Hepatocyte (in vitro differentiated cells): ENCODE results near the gene SEMA6A. TPM values are rescaled to one million over a fixed set of nuclear protein-coding genes. Genes with fewer than 3 reads are reported as not detected.

Experiments
- DNase-seq: peaks from one replicate; pipeline ENCODE4 v3.0.0-alpha.2; 2016; ENCODE audit warnings: low spot score
- H2AFZ ChIP-seq: fragments of 200-600 bp; sonication (generic); 2 replicates; pipeline ENCODE4 v1.6.0; 2016; ENCODE audit warnings: antibody characterized with exemption, mild to moderate bottlenecking
- H3K27ac ChIP-seq: fragments of 200-600 bp; sonication (generic); 2 replicates; pipeline ENCODE4 v1.5.1; 2016; ENCODE audit warnings: mild to moderate bottlenecking
- H3K27me3 ChIP-seq: fragments of 200-600 bp; sonication (generic); 2 replicates; pipeline ENCODE4 v1.6.1; 2016
- H3K36me3 ChIP-seq: fragments of 200-600 bp; sonication (generic); replicated peaks from 2 replicates; pipeline ENCODE4 v1.5.1; 2016; ENCODE audit warnings: low read depth; ENCODE audit not compliant: insufficient read depth
- H3K4me1 ChIP-seq: fragments of 200-600 bp; sonication (generic); 2 replicates; pipeline ENCODE4 v1.5.1; 2016; ENCODE audit warnings: mild to moderate bottlenecking, moderate library complexity; ENCODE audit not compliant: insufficient read depth
- H3K4me2 ChIP-seq: fragments of 200-600 bp; sonication (generic); 2 replicates; pipeline ENCODE4 v1.6.0; 2016
- H3K4me3 ChIP-seq: fragments of 200-600 bp; sonication (generic); 2 replicates; pipeline ENCODE4 v1.5.1; 2016; ENCODE audit warnings: mild to moderate bottlenecking
- H3K79me2 ChIP-seq: fragments of 200-600 bp; sonication (generic); 2 replicates; pipeline ENCODE4 v1.6.0; 2017; ENCODE audit warnings: mild to moderate bottlenecking
- H3K9me2 ChIP-seq: fragments of 200-600 bp; sonication (generic); replicated peaks from 2 replicates; pipeline ENCODE4 v1.6.0; 2017; ENCODE audit warnings: mild to moderate bottlenecking; ENCODE audit not compliant: insufficient read depth
- H3K9me3 ChIP-seq: fragments of 200-600 bp; sonication (generic); 2 replicates; pipeline ENCODE4 v1.5.1; 2016; ENCODE audit warnings: low read depth, mild to moderate bottlenecking
- H4K20me1 ChIP-seq: fragments of 200-600 bp; sonication (generic); 2 replicates; pipeline ENCODE4 v1.6.0; 2016; ENCODE audit warnings: mild to moderate bottlenecking; ENCODE audit not compliant: insufficient read depth, poor library complexity, severe bottlenecking
- CTCF ChIP-seq: fragments of 200-600 bp; sonication (generic); IDR thresholded peaks from 2 replicates; pipeline ENCODE4 v1.5.1; 2016; ENCODE audit warnings: antibody characterized with exemption, mild to moderate bottlenecking; ENCODE audit not compliant: poor library complexity
- EZH2 ChIP-seq: fragments of 200-600 bp; sonication (generic); IDR thresholded peaks from 2 replicates; pipeline ENCODE4 v1.6.1; 2016; ENCODE audit warnings: antibody characterized with exemption, mild to moderate bottlenecking, borderline replicate concordance
- EZH2phosphoT487 ChIP-seq: fragments of 200-600 bp; sonication (generic); IDR thresholded peaks from one replicate; pipeline ENCODE4 v1.6.1; 2018; ENCODE audit warnings: antibody characterized with exemption, mild to moderate bottlenecking, low read depth, moderate library complexity; ENCODE audit not compliant: unreplicated experiment, severe bottlenecking
- WGBS: methylation state at CpG from one replicate; pipeline ENCODE4 v1.1.6; 2016; ENCODE audit warnings: low lambda C conversion rate; ENCODE audit errors: missing lambda C conversion rate; 5-methylcytosine and 5-hydroxymethylcytosine counted together
- polyA plus RNA-seq: library from polyadenylated mRNA; unstranded; fragments of >200 nt; fragmentation: Nextera tagmentation; extraction: Ambion mirVana; gene quantifications from 2 replicates; pipeline ENCODE4 v1.2.1, GENCODE V29; 2016
- total RNA-seq: library from RNA; depleted of rRNA; stranded (reverse); fragments of >200 nt; gene quantifications from 2 replicates; pipeline ENCODE4 v1.2.3, GENCODE V29; 2014

Gene SEMA6A
- total and polyA plus RNA-seq, 2 experiments from 2014 or later, result 38.2 to 68.6 TPM

- Histone ChIP-seq H2AFZ (no peak overlapping the region), H3K27me3 (no peaks in the 10 kb centered on the region), H3K9me2 (no peaks in the 10 kb centered on the region), H3K36me3 (no peaks in the 10 kb centered on the region), H3K4me2 (no peak overlapping the region), H3K27ac (no peak overlapping the region), H3K4me3 (no peak overlapping the region), H3K4me1 (no peaks in the 10 kb centered on the region), H4K20me1 (no peaks in the 10 kb centered on the region), H3K9me3 (no peaks in the 10 kb centered on the region), H3K79me2 (no peaks in the 10 kb centered on the region)
- no peak for DNase-seq
- TF ChIP-seq EZH2 (no peak), EZH2phosphoT487 (no peak), CTCF (no peak)
Measured at GRCh38 chr5:116437922-116438578, 136.6 kb downstream of the SEMA6A start.

GRCh38 chr5:116437351-116437705 is 137.3 kb downstream of the SEMA6A start:
- H3K4me2 ChIP-seq, result no peak overlapping the region
- no peaks in the 10 kb centered on the region for H3K9me3 ChIP-seq
- no peak overlapping the region for H2AFZ ChIP-seq
- no peak overlapping the region for H3K4me3 ChIP-seq
- H3K4me1 ChIP-seq, result no peaks in the 10 kb centered on the region
- no peaks in the 10 kb centered on the region for H3K9me2 ChIP-seq
- DNase-seq, result no peak
- WGBS, result 70% methylated on average over 6 of the region's 6 CpGs
- H3K27me3 ChIP-seq, result no peaks in the 10 kb centered on the region
- no peaks in the 10 kb centered on the region for H3K79me2 ChIP-seq
- no peaks in the 10 kb centered on the region for H4K20me1 ChIP-seq
- TF ChIP-seq EZH2phosphoT487 (no peak), EZH2 (no peak), CTCF (no peak)
- H3K27ac ChIP-seq, result no peak overlapping the region
- H3K36me3 ChIP-seq, result no peaks in the 10 kb centered on the region

DNA sequence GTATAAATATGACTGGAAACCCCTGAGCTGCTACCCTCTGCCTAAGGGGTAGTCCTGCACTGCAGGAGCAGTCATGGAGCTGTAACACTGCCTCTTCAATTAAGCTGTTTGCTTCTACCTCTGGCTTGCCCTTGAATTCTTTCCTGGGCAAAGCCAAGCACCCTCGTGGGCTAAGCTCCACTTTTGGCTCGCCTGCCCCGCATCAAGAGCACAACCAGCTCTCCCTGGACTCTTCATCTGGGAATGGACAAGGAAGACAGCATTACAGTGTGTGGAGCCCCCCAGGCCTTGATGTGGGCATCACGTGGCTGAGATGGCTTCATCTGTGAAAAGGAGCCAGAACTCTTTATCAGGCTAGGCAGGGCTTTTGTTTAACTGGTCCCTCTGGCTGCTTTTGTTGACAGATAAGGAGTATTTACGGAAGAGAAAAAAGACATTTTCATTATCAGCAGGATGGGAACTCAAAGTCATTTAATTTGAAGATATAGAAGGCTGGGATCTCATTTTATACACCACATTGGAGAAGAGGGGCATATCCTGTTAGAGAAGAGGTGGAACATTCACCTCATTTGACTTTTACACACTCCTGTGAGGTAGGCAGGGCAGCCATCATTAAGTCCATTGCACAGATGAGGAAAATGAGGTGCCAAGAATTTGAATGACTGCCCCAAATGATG is 137.8 kb downstream of the SEMA6A start:
- no peak overlapping the region for H3K27ac ChIP-seq
- H3K9me2 ChIP-seq, result no peaks in the 10 kb centered on the region
- 71% methylated on average over 5 of the region's 5 CpGs for WGBS
- H2AFZ ChIP-seq, result no peak overlapping the region
- no peak overlapping the region for H3K4me3 ChIP-seq
- H3K79me2 ChIP-seq, result no peaks in the 10 kb centered on the region
- H3K4me2 ChIP-seq, result no peak overlapping the region
- H4K20me1 ChIP-seq, result no peaks in the 10 kb centered on the region
- no peaks in the 10 kb centered on the region for H3K36me3 ChIP-seq
- no peak for DNase-seq
- TF ChIP-seq CTCF (no peak), EZH2 (no peak), EZH2phosphoT487 (no peak)
- no peaks in the 10 kb centered on the region for H3K4me1 ChIP-seq
- no peaks in the 10 kb centered on the region for H3K27me3 ChIP-seq
- no peaks in the 10 kb centered on the region for H3K9me3 ChIP-seq
